Brain microvascular endothelial cell (primary cell): ENCODE data around the gene ZNF827.

Source experiments
- DNase-seq: peaks from one replicate; pipeline ENCODE4 v3.0.0-alpha.2; 2020
- H3K27ac ChIP-seq: fragments of 250-450 bp; sonication (Bioruptor Pico); 2 replicates; pipeline ENCODE4 v1.5.1; 2020; ENCODE audit warnings: mild to moderate bottlenecking, moderate library complexity
- H3K27me3 ChIP-seq: fragments of 250-450 bp; sonication (Bioruptor Pico); replicated peaks from 2 replicates; pipeline ENCODE4 v1.5.1; 2020; ENCODE audit warnings: mild to moderate bottlenecking
- H3K36me3 ChIP-seq: fragments of 250-450 bp; sonication (Bioruptor Pico); replicated peaks from 2 replicates; pipeline ENCODE4 v1.5.1; 2020; ENCODE audit warnings: mild to moderate bottlenecking
- H3K4me3 ChIP-seq: 2 replicates; pipeline ENCODE4 v1.5.1; 2011; ENCODE audit warnings: low read depth, mild to moderate bottlenecking, control low read depth, low read length, moderate library complexity
- in situ Hi-C: cut with HindIII; loops from 2 replicates; pipeline ENCODE4 v1.10.0; 2017; ENCODE audit warnings: low sequenced_read_pairs, low pct_ligation_motif_present
- TF ChIP-seq, protein P1 (sequence below): IDR thresholded peaks from 2 replicates; pipeline ENCODE4 v1.5.1; 2011; ENCODE audit warnings: low read depth, mild to moderate bottlenecking, moderate library complexity, low read length, control low read depth, inconsistent platforms; ENCODE audit errors: missing control alignments

Gene ZNF827

DNA sequence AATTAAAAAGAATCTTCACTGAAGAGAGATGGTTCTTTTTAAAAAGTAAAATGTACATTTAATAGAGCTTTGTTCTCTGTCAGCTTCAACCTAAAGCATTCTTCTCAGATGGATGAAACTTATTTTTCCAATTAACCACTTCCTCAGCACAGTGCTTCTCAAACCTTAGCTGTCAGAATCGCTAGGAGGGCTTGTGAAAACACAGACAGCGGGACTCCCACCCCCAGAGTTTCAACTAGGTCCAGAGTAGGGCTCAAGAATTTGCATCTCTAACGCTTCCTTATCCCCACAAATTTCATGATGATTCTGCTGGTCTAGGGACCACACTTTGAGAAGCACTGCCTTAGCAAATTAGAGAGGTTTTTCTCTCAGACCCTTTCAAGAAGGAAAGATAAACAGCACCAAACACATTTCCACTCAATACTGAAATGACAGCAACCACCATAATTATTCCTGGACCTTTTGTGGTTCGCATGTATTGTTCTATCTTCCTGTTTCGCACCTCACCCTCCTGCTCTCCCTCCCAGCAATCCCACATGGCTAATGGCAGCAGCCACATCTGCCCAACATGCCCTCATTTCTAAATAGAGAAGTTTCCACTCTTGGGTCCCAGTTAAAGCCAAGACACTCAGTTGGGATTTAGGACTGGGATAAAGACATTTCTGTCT, 73.2 kb downstream of the ZNF827 start:
- H3K27ac ChIP-seq = no peak overlapping the region
- no peaks in the 10 kb centered on the region for H3K27me3 ChIP-seq
- no peak overlapping the region for H3K4me3 ChIP-seq
- TF ChIP-seq, protein P1, sequence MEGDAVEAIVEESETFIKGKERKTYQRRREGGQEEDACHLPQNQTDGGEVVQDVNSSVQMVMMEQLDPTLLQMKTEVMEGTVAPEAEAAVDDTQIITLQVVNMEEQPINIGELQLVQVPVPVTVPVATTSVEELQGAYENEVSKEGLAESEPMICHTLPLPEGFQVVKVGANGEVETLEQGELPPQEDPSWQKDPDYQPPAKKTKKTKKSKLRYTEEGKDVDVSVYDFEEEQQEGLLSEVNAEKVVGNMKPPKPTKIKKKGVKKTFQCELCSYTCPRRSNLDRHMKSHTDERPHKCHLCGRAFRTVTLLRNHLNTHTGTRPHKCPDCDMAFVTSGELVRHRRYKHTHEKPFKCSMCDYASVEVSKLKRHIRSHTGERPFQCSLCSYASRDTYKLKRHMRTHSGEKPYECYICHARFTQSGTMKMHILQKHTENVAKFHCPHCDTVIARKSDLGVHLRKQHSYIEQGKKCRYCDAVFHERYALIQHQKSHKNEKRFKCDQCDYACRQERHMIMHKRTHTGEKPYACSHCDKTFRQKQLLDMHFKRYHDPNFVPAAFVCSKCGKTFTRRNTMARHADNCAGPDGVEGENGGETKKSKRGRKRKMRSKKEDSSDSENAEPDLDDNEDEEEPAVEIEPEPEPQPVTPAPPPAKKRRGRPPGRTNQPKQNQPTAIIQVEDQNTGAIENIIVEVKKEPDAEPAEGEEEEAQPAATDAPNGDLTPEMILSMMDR = no peak
- no peak for DNase-seq
- in situ Hi-C loops = no loop called here
- peaks cover 2% of the 10 kb centered on the region for H3K36me3 ChIP-seq

DNA sequence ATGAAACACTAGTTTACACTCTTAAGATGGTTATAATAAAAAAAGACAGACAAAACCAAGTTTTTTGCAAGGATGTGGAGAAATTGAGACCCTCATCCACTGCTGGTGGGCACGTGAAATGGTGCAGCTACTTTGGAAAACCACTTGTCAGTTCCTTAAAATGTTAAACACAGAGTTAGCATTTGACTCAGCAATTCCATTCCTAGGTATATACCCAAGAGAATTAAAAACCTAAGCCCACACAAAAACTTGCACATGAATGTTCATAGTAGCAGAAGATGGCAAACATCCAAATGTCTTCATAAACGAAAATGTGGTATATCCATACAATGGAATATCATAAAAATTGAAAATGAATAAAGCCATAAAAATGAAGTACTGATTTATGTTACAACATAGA, 75.4 kb downstream of the ZNF827 start:
- H3K36me3 ChIP-seq = no peaks in the 10 kb centered on the region
- in situ Hi-C loops = no loop called here
- DNase-seq = no peak
- H3K27ac ChIP-seq = no peak overlapping the region
- H3K27me3 ChIP-seq = no peaks in the 10 kb centered on the region
- TF ChIP-seq, protein P1 = no peak
- H3K4me3 ChIP-seq = no peak overlapping the region

DNA sequence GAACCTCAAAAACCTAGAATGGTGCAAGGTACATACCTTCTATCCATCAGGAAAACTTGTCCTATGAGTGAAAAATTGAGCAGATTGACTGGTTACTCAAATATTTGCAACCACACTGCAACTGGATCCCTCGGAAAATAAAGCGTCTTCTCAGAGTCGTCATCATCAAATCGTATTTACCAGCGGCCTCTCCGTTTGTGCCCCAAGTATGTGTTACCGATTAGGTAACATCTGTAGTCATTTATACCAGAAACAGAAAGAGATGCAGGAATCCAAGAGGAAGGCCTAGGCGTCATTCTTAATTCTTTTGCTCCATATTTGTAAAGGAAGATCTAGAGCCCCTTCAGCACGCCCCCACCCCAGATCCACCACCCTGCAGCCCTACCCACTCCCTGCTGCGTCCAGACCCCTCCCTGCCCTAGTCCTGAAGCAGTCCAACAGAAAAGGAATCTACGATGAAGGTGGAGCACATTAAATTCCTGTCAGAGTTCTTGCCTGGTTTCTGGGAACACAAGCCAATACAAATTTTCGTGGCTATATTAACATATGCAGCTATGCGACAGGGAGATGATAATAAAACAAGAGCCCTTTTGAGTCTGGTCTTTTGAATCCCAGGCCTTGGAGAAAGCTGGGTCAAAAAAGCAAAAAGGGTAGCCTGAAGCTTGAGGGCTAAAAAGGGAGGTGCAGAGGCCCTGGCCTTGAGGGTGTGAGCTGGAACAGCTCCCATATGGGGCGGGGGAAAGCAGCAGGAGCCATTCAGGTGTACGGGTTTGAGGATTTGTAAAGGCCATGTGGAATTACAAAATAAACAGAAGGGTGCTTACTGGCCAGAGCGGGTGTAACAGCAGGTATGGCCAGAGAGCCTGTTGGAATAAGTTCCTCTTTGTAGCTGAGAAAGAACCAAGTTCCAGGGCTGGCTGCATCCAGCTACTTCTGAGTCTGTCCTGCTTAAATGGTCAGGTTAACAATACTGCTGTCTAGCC, 77.0 kb downstream of the ZNF827 start:
- H3K4me3 ChIP-seq = no peak overlapping the region
- H3K36me3 ChIP-seq = no peaks in the 10 kb centered on the region
- in situ Hi-C loops = no loop called here
- H3K27ac ChIP-seq = no peak overlapping the region
- TF ChIP-seq, protein P1 = no peak
- H3K27me3 ChIP-seq = no peaks in the 10 kb centered on the region
- no peak for DNase-seq

DNA sequence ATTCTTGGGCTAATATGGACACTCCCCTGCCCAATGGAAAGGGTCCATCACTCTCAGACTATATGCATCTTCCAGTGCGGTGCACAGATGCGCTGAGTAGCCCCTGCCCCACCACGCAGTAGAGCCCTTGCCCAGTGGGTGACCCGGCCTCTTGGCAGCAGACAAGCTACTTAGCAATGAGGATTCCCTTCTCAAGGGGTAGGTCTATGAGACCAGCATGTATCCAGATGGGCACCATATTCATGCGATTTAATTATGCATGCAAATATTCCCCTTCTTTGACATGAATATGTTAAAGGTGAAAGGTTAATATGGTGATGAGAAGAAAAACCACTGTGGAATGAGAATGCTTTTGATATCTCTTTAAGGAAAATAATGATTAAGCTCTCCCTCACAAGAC, 77.7 kb downstream of the ZNF827 start:
- H3K36me3 ChIP-seq = no peaks in the 10 kb centered on the region
- TF ChIP-seq, protein P1 = no peak
- in situ Hi-C loops = no loop called here
- no peak overlapping the region for H3K4me3 ChIP-seq
- no peak for DNase-seq
- no peaks in the 10 kb centered on the region for H3K27me3 ChIP-seq
- H3K27ac ChIP-seq = no peak overlapping the region

DNA sequence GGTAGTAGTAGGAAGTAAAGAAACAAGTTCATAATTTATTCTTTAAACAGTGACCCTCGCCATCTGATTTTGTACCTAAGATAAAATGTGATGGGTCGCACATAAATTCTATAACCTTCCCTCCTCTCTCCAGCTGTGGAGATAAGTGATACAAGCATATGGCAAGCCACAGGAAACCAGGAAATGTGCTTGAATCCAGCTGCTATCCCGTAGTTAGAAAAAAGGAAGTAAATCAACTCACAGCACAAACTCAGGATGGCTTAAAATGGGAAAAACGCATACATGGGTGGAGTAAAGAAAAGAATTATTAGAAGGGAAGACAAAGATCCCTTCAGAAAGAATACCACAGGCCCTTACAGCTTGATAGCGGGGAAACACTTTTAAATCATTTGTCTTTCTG, 78.2 kb downstream of the ZNF827 start:
- DNase-seq = no peak
- H3K27ac ChIP-seq = no peak overlapping the region
- TF ChIP-seq, protein P1 = no peak
- no peaks in the 10 kb centered on the region for H3K36me3 ChIP-seq
- H3K4me3 ChIP-seq = no peak overlapping the region
- no peaks in the 10 kb centered on the region for H3K27me3 ChIP-seq
- in situ Hi-C loops = no loop called here
